NCI-H2196 treated with DMSO at 0.1 percent for 48 hours (cell line): ENCODE data around the gene CRYBA2.
A peak's percentile ranks its signal among the peaks of the same experiment; 100 is the strongest.

Experiments used
- DNase-seq: peaks from one replicate; lab custom pipeline; 2025; ENCODE audit not compliant: unreplicated experiment; lab: John Stamatoyannopoulos, UW

Gene CRYBA2, protein sequence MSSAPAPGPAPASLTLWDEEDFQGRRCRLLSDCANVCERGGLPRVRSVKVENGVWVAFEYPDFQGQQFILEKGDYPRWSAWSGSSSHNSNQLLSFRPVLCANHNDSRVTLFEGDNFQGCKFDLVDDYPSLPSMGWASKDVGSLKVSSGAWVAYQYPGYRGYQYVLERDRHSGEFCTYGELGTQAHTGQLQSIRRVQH

GRCh38 chr2:218993345-218994315 is at the start of gene CRYBA2:
Gene CRYBA2, minus strand, starts transcription at chr2:218993422. Its CDS starts 246 bp downstream, at chr2:218993176.
- DNase-seq: no peak

DNA sequence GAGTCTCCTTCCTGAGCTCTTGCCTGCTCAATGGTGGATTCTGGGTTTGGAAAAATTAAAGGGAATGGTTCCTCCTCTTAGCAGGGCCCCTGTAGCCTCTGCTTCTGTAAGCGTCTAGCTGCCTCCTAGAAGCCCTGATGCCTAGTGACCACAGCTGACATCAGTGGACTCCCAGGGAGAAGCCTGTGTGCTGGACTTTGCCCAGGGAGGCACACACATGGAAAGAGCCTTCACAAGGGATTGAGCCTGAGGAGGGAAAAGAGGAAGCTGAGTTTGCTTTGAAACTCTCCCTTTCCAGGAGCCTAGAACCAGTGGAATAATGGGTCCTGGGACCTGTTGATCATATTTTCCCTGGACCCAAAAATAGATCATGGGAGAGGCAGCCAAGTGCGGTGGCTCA is 49.5 kb upstream of the CRYBA2 start:
- no peak for DNase-seq

DNA sequence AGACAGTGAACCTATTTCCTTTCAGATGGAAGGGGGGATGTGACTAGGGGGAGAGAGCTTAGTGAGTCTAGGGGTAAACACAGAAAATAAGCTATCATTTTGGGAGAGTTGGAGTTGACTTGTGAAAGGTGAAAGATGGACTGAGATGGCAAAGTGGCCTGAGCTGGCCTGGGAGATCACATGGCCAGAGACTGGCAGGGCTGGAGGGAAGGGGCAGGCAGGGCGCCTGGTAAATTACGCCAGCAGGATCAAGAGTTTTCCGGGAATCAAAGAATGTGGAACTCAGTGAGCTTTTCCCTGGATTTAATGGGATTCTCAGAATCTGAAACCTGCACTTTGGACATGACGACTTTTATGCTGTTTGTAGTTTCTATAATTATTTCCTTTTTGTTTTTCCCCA is 48.9 kb upstream of the CRYBA2 start:
- no peak for DNase-seq

DNA sequence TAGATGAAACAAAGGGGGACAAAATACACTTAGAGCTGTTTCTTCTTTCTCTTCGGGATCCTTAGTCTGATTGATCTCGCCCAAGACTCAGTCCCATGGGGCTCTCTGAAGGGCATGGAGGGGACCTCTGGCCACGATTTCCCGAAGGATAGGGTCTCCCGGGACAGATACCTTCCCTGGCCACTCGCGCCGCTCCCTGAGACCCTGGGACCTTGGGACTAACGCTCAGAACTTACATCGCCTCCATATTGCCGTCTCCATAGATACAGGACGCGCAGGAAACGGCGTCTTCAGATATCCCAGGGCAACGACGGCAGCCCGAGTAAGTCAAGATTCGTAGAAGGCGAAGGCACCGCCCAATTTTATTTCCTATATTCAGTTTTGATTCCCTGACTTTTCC is 48.0 kb upstream of the CRYBA2 start, which contains the start of gene CFAP65:
Gene CFAP65, minus strand, starts transcription at position 265 of the 400 bp plus-strand sequence. CDS start 2,468 bp downstream, outside the sequence.
- DNase-seq: no peak

DNA sequence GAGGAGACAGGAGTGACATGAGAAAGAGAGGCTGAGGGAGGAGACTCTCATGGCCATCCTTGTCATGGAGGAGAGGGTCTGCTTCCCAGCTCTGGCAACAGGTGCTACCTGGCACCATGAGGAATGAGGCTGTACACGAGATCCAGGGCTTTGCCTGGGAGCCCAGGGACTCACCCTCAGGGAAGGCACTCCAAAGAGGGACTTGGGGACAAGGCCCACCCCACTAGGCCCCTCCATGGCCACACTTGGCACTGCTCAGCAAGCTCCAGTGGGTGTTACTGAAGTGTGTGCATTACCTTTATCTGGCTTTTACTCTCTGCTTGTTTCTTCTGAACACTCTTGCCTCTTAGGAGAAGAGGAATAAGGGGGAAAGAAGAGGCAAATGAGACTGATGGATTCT is 45.4 kb upstream of the CRYBA2 start:
- no peak for DNase-seq

DNA sequence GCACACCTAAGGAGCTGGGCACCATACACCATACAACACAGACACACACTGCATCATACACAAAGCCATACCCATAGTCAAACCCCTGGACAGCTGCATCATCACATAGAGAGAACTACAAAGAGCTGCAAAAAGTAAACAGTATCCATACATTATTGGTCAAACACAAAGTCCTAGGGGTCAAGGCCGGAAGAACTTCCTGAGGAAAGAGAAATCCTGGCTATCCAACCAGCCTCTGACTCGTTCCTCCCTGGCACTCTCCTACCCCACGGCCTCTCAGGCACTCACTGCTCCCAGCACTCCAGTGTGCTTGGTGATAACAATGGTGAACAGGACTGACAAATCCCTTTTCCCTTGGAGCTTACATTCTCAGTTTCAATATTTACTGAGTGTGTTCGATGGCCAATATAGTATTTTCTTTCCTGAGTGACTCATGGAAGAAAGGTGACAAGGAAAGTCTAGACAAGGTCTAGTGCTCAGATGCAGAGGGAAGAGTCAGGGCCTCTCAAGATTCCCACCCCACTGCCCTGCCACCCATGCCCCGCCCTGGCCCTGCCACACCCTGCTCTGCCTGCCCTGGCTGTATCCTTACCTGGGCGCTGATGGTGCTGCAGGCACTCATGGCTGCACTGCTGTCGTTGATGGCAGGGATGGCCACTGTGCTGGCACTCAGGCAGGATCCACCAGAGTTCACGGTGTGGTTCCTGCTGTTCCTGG is 44.7 kb upstream of the CRYBA2 start:
- DNase-seq: no peak

GRCh38 chr2:219035942-219036341 is 42.7 kb upstream of the CRYBA2 start:
- DNase-seq: no peak

DNA sequence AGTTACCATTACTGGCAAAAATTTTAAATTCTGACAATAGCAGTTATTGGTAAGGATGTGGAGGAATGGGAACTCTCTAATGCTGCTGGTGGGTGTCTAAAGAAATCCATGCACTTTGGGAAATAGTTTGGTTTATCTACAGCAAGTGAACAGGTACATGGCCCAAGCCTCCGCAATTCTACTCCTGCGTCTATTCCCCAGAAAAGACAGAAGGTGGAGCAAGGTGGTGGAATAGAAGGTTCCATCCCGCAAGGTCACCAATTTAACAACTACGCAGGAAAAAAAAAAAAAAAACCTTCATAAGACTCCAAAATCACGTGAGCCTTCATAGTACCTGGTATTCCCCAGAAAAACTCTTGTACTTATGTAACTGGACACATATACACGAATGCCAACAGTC is 41.6 kb upstream of the CRYBA2 start:
- DNase-seq: no peak

- DNase-seq: no peak
Observed at GRCh38 chr2:219032051-219032745, 39.0 kb upstream of the CRYBA2 start.

DNA sequence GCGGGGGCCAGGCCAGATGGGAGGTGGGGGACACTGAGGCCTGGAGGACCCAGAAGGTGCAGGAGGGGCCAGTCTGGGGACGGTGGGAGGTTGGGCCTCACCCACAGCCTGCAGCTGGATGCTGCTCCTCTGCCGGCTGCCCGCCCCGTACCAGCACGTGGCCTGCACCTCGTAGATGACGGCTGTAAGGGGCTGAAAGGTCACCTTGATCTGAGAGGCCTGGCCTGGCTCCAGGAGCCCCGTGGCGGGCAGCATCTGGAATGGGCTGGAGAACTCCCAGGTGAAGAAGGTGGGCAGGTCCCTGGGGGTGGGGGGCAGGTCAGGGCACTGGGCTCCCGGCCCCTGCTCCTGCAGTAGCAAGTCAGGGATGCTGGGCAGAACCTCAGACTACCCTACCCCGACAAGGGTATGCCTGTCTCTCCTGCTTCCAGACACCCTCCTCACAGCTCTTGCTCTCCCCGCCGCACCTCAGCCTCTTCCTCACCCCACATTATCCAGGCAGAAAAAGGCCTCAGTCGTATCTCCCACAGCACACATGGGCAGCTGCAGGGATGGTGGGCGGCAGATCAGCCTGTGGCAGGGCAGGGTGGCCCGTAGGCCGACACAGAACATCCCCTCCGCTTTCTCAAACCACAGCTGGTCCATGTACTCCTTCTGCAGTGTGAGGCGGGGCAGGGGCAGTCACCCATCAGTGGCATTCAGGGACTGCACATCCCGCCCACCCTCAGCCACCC is 38.0 kb upstream of the CRYBA2 start:
- no peak for DNase-seq

GRCh38 chr2:219030177-219030940 is 37.1 kb upstream of the CRYBA2 start:
- no peak for DNase-seq

- DNase-seq: peak; percentile 61
Observed at GRCh38 chr2:219029829-219030165, 36.6 kb upstream of the CRYBA2 start.

- no peak for DNase-seq
Observed at GRCh38 chr2:219028996-219029828, 36.0 kb upstream of the CRYBA2 start.

- DNase-seq: no peak
Observed at GRCh38 chr2:219028141-219028540, 34.9 kb upstream of the CRYBA2 start.

GRCh38 chr2:219027511-219028055 is 34.4 kb upstream of the CRYBA2 start:
- DNase-seq: no peak

GRCh38 chr2:219026946-219027345 is 33.7 kb upstream of the CRYBA2 start:
- no peak for DNase-seq

- no peak for DNase-seq
Observed at GRCh38 chr2:219025637-219026585, 32.7 kb upstream of the CRYBA2 start.
